NK-92 (cell line): Measurements from ENCODE around the gene RORB.
"Not testable (repeated sequence)": the region's sequence is repeated elsewhere in the genome, so short reads cannot be mapped to it uniquely, and the experiment has no call there.

Source experiments
- DNase-seq: peaks from one replicate; lab custom pipeline; 2025; ENCODE audit not compliant: unreplicated experiment; lab: John Stamatoyannopoulos, UW

Gene RORB

DNA sequence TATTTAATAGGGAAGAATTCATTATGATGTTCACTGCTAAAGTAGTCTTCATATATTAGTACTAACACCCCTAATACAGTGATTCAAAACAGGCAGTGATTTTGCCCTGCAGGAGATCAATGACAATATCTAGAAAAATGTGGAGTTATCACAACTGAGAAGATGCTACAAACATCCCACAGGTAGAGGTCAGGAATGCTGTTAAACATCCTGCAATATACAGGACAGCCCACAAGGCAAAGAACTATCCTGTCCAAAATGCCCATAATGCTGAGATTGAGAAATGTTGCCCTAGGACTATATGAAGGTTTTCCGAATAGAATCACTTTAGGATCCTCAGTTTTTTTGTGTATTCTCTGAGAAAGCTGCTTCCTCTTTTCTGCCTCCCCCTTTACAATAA, 15.3 kb downstream of the RORB start:
- DNase-seq, result no peak

DNA sequence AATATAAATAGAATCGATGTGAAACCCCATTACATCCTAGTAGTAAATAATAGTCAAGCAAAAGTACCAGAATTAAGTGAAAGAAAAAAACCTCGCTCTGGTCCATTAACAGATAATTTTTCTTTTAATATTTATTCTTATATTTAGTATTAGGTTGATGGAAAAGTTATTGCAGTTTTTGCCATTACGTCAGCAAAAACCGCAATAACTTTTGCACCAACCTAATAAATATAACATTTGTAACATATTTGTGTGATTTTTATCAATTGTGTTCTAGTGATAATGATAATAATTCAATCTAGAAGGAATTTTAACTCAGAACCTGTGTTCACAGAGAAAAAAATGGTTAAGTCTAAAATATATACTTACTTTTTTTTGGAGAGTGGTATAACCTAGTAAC, 16.1 kb downstream of the RORB start:
- DNase-seq, result no peak

- no peak for DNase-seq
These were observed 20.1 kb downstream of the RORB start for GRCh38 chr9:74517188-74517587.

DNA sequence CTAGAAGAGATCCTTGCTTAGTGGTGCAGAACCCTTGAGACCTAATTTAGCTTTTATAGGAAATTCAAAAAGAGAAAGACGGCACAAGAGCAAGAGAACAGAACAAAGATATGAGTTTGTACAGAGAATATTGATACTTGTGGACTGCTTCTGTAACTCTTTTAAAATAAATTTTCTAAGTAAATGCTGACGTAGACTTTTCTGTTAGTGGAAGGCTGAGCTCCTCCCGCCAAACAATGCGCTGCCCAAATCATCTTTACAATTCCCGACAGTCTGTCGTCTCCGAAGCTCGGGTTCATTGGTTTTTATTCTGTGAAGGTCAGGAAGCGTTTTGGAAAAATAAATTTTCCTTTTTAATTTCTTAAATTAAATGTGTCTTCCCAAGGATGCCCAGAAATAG, 22.3 kb downstream of the RORB start:
- DNase-seq, result no peak

GRCh38 chr9:74521009-74521408, 23.9 kb downstream of the RORB start:
- no peak for DNase-seq

GRCh38 chr9:74524289-74524688, 27.2 kb downstream of the RORB start:
- no peak for DNase-seq

GRCh38 chr9:74526215-74526614, 29.1 kb downstream of the RORB start:
- DNase-seq, result no peak

DNA sequence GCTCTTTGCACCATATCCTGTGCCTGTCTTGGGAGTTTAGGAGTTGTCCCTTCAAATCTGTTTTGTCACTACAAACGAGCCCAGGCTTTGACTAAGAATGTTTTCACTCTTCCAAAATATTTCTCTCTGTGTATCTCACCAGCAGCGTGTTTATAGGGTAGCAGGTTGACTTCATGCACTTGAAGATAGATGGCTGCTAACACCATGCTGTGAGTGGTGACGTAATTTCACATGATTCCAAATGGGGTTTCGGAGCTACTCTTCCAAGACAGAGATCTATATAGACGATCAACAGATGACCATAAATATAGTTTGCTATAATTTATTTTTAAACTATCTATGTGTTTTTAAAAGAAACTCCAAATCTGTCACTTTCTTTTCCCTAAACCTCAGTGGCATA, 30.6 kb downstream of the RORB start:
- DNase-seq, result no peak

DNA sequence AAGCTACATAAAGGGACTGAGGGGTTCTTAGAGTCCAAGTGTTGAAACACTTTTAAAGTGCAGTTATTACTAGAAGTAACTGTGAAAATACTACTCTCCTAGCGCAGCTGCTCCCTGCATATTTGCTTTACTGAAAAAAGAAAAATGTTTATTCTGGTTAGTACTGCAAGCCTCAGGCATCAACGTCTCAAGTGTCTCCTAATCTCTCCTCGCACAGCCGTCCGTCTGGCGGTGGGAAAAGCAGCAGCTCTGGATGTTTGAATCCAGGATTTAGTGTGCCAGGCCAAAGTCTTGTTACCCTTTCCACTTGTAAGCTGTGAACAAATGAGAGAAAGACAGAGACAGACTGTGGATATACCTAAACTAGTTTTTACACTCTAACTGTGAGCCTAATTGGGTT, 31.1 kb downstream of the RORB start:
- no peak for DNase-seq

DNA sequence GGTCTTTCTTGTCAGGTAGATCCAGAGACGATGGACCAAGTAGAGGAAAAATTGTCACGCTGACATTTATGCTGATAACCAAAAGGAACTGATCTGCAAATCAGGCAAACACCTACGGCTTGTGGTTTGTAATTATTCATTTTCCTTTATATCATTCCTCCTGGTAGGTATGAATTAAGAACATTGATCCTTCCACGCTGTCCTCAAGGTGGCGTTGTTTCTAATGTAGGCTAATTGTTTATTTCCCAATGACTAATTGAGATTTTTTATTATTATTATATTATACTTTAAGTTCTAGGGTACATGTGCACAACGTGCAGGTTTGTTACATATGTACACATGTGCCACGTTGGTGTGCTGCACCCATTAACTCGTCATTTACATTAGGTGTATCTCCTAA, 33.3 kb downstream of the RORB start:
- not testable (repeated sequence) for DNase-seq

- no peak for DNase-seq
These were observed 36.1 kb downstream of the RORB start for GRCh38 chr9:74533253-74533652.

DNA sequence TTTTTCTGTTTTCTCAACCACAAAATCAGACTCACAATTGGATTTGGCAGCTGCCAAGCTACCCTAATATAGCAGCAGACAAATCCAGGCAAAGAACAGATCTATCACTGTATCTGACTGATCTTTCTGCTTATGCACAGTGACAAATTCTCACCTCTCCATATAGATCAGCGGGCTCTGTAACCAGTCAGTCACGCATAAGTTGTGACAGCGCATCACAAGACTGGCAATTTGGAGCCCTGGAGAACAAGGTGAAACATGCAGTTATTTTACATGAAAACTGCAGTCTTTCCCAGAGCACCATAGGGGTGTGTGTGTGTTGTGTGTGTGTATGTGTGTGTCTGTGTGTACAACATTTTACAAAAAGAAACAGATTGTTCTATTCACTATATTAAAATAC, 37.7 kb downstream of the RORB start:
- DNase-seq, result no peak

DNA sequence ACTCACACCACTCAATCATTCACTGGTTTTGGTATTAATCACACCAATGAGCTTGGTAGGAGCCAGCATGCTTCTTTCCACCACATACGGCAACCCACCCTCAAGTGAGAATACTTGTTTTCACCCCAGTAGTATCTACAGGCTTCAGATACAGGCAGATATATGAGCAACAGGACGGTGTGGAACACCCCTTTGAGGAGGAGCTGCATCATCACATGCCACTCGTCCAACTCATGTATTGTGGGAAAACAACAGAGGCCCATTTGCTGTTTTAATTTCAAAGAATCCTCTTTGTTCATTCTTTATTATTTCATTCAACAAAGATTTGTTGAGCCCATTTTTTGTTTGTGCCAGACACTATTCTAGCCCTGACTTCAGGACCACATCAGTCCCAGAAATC, 46.0 kb downstream of the RORB start:
- DNase-seq, result no peak

DNA sequence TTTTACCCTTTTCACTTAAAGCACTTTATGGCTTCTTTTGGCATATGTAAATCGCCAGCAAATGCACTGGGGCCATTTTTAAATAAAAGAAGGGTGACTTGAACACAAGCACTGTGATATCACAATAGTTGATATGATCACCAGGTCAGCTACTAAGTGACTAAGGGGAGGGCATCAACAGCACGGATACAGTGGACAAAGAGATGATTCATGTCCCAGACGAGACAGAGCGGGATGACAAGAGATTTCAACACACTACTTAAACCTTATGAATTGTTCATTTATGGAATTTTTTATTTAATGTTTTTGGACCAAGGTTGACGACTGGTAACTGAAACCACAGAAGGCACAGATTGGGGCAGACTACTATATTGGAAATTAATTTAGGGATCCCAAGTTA, 54.1 kb downstream of the RORB start:
- no peak for DNase-seq

- DNase-seq, result no peak
These were observed 57.8 kb downstream of the RORB start for GRCh38 chr9:74554751-74555419.

GRCh38 chr9:74555565-74555964, 58.4 kb downstream of the RORB start:
- no peak for DNase-seq

DNA sequence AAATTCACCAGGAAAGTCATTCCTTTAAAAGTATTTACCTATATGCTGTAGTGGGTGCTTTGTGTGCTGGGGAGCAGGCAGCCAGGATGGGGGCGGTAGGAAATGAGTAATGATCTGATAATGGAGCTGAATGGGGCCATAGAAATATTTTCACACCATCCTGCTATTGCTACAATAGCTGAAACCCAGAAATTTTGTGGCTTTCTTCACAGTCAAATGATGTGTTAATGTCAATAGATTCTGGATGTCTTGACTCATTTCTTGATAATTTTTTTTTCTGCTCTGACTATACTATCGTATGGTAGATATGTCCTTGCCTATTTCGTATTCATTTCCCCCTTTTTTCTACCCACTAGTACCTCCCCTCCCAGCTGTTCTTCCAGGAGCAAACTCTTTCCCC, 59.5 kb downstream of the RORB start:
- no peak for DNase-seq

- DNase-seq, result no peak
These were observed 60.4 kb downstream of the RORB start for GRCh38 chr9:74557571-74557970.

GRCh38 chr9:74562611-74563010, 65.5 kb downstream of the RORB start:
- DNase-seq, result no peak

GRCh38 chr9:74570879-74571512, 73.9 kb downstream of the RORB start:
- DNase-seq, result no peak

- no peak for DNase-seq
These were observed 76.6 kb downstream of the RORB start for GRCh38 chr9:74573640-74574191.

GRCh38 chr9:74576176-74576575, 79.0 kb downstream of the RORB start:
- DNase-seq, result no peak

- no peak for DNase-seq
These were observed 80.8 kb downstream of the RORB start for GRCh38 chr9:74577956-74578355.
